GM04504 (cell line): ENCODE measurements around the gene OTOGL.
"Not testable (repeated sequence)": the region's sequence is repeated elsewhere in the genome, so short reads cannot be mapped to it uniquely, and the experiment has no call there.

Experiments used
- DNase-seq: peaks from one replicate; pipeline ENCODE4 v3.0.0-alpha.2; 2012; ENCODE audit warnings: low read depth

Gene OTOGL

GRCh38 chr12:80099259-80099658 is at the start of gene OTOGL:
OTOGL (plus strand) TSS chr12:80099537; CDS start chr12:80209432, 109,895 bp downstream.
- DNase-seq = no peak

GRCh38 chr12:80050236-80050635 is 49.1 kb upstream of the OTOGL start:
- no peak for DNase-seq

GRCh38 chr12:80053051-80053790 is 46.1 kb upstream of the OTOGL start:
- peak; percentile 79 for DNase-seq

- DNase-seq = no peak
These were observed 43.1 kb upstream of the OTOGL start for GRCh38 chr12:80056232-80056631.

GRCh38 chr12:80056845-80057244 is 42.5 kb upstream of the OTOGL start:
- no peak for DNase-seq

GRCh38 chr12:80058586-80058985 is 40.8 kb upstream of the OTOGL start:
- DNase-seq = no peak

GRCh38 chr12:80059102-80059501 is 40.2 kb upstream of the OTOGL start:
- no peak for DNase-seq

- DNase-seq = no peak
These were observed 39.5 kb upstream of the OTOGL start for GRCh38 chr12:80059875-80060274.

GRCh38 chr12:80064269-80064668 is 35.1 kb upstream of the OTOGL start:
- DNase-seq = no peak

- DNase-seq = no peak
These were observed 34.4 kb upstream of the OTOGL start for GRCh38 chr12:80064951-80065350.

GRCh38 chr12:80068173-80068572 is 31.2 kb upstream of the OTOGL start:
- DNase-seq = no peak

GRCh38 chr12:80083892-80084614 is 15.3 kb upstream of the OTOGL start:
- DNase-seq = not testable (repeated sequence)

- no peak for DNase-seq
These were observed 13.3 kb upstream of the OTOGL start for GRCh38 chr12:80086025-80086424.

- no peak for DNase-seq
These were observed 11.7 kb upstream of the OTOGL start for GRCh38 chr12:80087486-80088213.

- no peak for DNase-seq
These were observed 1.3 kb downstream of the OTOGL start for GRCh38 chr12:80100591-80100990.

- DNase-seq = no peak
These were observed 1.8 kb downstream of the OTOGL start for GRCh38 chr12:80101126-80101525.

GRCh38 chr12:80107221-80107620 is 7.9 kb downstream of the OTOGL start:
- no peak for DNase-seq

- no peak for DNase-seq
These were observed 17.4 kb downstream of the OTOGL start for GRCh38 chr12:80116735-80117134.

GRCh38 chr12:80118565-80119324 is 19.4 kb downstream of the OTOGL start:
- DNase-seq = no peak

- no peak for DNase-seq
These were observed 21.7 kb downstream of the OTOGL start for GRCh38 chr12:80120994-80121393.

GRCh38 chr12:80121661-80122060 is 22.3 kb downstream of the OTOGL start:
- no peak for DNase-seq

- DNase-seq = peak; percentile 46
These were observed 30.7 kb downstream of the OTOGL start for GRCh38 chr12:80129895-80130530.
